GM18873 (cell line): ENCODE measurements around the gene PSMC2.

Source experiments
- ATAC-seq: cut with Tn5 transposase; IDR thresholded peaks from one replicate; pipeline ENCODE4 v1.9.1; 2021; ENCODE audit warnings: mild to moderate bottlenecking, moderate library complexity, moderate number of reproducible peaks; ENCODE audit not compliant: unreplicated experiment, low FRiP score

The PSMC2 gene

DNA sequence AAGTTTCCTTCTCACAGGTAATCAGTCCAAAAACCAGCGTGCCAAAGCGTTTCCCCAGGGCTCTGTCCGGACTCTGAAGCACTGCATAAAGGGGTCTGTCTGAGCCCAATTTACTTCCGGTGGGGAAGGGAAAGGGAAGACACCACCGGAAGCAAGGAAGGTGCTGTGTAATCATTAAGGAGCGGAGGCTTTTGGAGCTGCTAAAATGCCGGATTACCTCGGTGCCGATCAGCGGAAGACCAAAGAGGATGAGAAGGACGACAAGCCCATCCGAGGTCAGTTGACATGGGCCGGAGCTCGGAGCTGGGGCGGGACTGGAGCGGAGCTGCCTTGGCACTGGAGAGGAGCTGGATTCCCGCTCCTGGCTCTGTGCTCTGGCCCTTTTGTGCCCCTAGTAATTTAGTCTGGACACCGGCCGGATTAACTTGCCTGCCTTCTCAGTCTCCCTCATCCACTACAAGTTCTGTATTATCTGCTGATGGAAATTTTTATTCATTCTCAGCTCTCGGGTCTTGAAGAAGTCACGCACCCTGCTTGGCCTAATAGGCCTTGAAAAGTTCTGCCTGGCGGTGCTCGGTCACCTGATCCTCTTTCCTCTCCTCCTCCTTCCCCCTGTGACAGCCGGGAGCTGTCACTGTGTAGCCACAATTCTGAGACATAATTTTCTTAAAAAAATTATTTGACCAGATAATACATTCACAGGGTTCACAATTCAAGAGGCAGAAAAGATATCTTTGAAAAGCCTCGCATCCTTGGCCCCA lies at the start of gene PSMC2:
Gene PSMC2 (plus strand): TSS at position 137 of the 761 bp plus-strand sequence. CDS start 69 bp downstream, at position 206.
- ATAC-seq, result peak; percentile 56

DNA sequence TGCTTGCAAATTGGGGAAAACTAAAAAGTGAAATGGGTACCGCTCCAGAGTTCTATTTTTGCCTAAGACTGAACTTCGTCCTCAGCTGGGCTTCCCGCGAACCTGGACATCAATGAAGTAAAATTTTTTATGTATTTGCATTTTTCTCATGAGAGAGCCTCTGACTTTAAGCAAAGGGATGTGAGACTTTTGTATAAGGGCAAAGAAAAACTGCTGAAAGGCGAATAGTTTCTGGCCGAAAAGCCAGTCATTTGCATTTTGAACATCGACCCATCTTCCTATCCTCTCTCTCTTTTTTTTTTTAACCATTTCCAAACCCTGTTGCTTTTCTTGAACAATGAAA lies 49.6 kb upstream of the PSMC2 start:
- ATAC-seq, result no peak

DNA sequence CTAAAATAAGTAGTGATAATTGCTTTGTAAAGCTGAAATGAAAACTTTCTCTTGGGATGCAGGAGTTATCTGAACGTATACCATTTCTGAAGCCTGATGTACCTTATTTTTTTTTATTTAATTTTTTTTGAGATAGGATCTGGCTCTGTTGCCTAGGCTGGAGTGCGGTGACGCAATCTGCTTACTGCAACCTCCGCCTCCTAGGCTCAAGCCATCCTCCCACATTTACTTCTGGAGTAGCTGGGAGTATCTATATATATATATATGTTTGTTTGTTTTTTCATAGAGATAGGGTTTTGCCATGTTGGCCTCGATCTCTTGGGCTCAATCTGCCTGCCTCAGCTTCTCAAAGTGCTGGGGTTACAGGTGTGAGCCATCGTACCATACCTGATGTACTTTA lies 47.8 kb upstream of the PSMC2 start:
- ATAC-seq, result no peak

DNA sequence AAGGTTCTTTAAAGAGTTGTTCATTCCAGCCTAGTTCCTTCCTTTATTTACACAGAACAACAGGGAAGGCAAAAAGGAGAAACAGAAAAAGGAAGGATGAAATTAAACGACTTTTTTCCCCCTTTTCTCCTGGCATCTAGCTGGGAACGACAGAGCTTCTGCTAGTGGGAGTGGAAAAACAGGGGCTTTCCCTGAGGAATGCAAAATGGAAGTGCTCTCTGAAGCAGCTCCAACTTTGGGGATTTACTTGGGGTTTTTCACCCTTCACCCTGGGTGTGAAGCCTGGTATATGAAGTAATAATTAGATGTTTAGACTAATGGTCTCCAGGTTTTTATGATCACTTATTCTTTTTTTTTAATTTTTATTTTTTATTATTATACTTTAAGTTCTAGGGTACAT lies 46.0 kb upstream of the PSMC2 start:
- no peak for ATAC-seq

- ATAC-seq, result no peak
Observed at GRCh38 chr7:103307503-103308231, 39.8 kb upstream of the PSMC2 start.

GRCh38 chr7:103314852-103315251 lies 32.6 kb upstream of the PSMC2 start:
- no peak for ATAC-seq

DNA sequence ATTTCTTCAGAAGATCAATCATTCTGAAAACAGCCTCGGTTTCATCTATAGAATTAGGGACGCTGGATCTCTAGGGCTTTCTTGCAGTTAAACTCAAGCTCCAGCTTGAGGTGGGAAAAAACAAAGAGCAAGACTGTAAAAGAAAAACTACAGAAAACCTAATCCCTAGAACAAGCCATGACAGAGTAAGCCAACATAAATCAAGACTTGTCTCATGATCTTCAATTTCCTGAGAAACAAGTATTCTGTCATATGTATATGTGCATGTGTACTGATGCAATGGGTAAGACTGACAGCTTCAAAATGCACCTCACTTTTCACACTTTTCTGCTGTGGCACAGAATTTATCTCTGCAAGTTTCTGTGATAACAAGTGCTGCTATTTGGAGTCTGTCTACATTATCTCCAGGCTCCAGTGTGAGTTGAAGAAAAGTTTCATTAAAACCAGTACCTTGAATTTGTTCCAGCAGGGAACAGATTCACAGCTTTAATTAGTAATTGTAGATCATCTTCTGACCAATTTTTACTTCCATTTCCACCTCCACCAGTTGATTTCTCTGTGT lies 31.0 kb upstream of the PSMC2 start:
- no peak for ATAC-seq

DNA sequence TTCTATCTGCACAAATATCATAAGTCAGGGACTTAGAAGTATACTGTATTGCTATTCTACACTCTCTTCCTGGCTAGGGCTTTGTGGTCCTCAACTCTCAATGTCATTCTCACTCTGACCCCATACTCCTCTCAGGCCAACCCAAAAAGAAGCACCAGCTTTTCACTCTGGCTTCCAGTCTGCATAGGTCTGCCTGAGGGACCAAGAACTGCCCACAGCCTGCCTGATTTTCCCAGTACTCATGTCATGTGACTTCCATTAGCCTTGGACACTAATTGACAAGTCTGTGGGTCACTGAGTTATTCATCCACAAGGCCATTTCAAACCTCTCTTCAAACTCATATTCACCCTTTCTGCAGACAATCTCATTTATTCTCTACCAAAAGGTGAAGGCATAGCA lies 30.4 kb upstream of the PSMC2 start:
- ATAC-seq, result no peak

DNA sequence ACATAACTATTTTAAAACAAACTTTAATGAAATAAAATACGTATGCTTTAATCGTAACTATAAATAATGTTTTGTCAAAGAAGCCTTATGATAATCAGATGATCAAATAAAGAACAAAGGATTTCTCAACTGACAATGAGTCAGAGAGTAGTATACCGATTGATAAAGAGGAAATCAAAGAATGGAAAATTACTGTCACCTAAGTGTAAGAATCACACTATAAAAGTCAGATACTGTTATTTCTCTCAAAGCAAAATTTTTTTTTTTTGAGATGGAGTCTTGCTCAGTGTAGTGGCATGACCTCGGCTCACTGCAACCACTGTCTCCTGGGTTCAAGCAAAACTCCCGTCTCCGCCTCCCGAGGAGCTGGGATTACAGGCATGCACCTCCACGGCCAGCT lies 21.7 kb upstream of the PSMC2 start:
- ATAC-seq, result no peak

DNA sequence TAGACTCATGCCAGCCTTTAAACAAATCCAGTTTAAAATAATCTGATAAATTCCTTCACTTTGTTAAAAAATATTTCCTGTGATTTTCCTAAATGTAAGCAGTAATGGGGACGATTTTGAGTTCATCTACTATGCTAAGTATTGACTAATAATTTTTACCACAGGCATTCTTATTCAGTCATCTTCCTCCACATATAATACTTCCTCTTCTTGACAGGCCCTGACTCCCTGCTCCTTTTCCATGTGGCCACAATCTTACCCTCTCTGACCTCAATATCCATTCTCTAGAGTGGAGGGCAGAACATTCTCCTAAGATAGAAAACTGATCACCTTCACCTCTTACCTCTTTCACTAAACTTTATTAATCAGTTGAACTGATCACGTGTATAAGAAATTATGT lies 10.7 kb upstream of the PSMC2 start:
- ATAC-seq, result no peak

DNA sequence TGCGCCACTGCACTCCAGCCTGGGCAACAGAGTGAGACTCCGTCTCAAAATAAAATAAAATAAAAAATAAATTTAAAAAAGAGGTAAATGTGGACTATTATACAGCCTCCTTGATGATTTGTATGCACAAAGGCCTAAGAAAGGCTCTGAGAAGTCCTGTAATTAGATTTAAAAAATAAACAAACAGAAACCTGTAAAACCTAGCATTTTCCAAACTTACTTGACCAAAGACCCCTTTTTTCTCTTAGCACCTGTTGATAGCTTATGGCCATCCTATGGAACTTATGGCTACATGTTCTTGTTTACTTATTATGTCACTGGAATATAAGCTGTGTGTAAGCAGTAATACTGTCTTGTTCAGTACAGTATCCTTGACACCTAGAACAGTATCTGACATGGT lies 8.6 kb upstream of the PSMC2 start:
- no peak for ATAC-seq

DNA sequence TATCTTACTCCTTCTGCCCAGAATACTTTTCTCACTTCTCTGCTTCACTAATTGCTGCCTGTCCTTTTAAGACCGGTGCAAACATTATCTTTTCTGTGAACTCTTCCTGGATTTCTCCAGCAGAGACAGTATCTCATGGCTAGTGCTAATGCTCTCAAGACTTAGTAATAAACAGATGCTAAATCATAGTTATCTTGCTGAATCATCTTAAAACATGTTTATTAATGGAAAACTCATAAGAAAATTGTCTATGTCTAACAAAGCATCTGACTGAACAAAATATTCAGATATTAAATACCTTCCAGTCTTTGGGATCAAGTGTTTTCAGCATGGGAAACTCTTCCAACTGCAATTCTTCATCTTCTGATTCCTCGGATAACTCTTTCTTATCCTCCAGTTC lies 6.0 kb upstream of the PSMC2 start:
- ATAC-seq, result no peak

DNA sequence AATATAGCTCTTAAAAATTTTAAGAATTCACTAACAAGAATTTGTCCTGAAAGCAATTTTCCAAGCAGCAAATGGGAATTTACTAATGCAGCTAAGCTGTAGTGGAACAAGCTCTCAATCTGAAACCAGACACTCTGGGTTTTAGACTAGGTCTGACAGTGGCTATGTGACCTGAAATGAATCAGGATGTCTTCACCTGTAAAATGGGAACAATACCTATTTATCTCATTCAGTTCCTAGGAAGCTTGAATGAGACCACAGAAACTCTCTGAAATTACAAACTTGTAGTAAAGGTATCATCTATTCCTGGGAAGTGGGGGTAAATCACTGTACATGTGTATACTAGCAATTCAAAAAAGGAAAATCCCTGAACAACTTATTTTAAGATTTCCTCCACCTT lies 4.1 kb upstream of the PSMC2 start:
- no peak for ATAC-seq

GRCh38 chr7:103343758-103344452 lies 3.5 kb upstream of the PSMC2 start:
- ATAC-seq, result peak; percentile 13

GRCh38 chr7:103344453-103345149 lies 2.8 kb upstream of the PSMC2 start, which contains the start of gene DNAJC2:
Gene DNAJC2 (minus strand): TSS chr7:103344767. CDS start chr7:103344622, 145 bp downstream.
- ATAC-seq, result peak; percentile 63

- no peak for ATAC-seq
Observed at GRCh38 chr7:103346396-103346795, 1.0 kb upstream of the PSMC2 start.

- ATAC-seq, result no peak
Observed at GRCh38 chr7:103348452-103348851, 1.0 kb downstream of the PSMC2 start.

GRCh38 chr7:103348959-103349358 lies 1.5 kb downstream of the PSMC2 start:
- no peak for ATAC-seq

- ATAC-seq, result no peak
Observed at GRCh38 chr7:103349805-103350204, 2.4 kb downstream of the PSMC2 start.

GRCh38 chr7:103369432-103369831 lies 22.0 kb downstream of the PSMC2 start:
- no peak for ATAC-seq
